ENCODE data around the gene INTS1.

The INTS1 gene

DNA sequence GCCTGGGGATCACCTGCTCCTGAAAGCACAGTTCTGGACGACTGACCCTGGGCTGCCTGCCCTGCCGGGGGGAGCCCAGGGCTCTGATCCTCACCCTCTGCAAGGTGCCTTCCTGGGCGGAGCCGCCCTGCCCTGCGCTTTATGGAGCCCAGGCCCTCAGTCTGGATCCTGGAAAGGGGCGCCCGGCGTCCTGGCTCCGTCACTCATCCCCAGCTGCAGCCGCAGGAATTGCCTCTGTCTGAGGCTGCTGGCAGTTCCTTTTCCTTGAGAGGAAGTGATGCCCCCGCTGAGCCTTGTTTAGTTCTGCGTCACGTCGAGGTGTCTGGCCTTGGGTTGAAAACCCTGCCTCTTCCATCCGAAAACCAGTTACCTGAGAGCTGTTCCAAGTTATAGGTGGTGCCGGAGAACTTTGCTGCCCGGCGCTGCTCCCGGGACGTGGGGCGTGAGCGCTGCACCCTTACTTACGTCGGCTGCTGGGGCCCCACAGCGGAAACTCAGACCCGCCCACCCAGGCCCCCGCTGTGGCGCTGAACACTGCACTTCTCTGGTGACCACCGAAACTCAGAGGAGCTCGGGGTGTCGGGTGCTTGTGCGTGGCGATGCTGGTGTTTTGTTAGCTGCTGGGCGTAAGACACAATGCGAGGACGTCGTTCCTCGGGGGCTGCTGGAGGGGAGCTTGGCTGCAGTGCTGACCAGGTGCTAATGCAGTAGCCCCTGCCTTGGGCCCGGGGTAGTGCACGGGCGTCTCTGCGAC, 31.7 kb upstream of the INTS1 start:
- no peaks in the 10 kb centered on the region for H3K27me3 ChIP-seq (ENCODE audit: insufficient read depth, low read length)
- peaks cover 34% of the 10 kb centered on the region for H3K79me2 ChIP-seq (ENCODE audit: control insufficient read depth, insufficient read depth, low read length, unreplicated experiment)
- no peak overlapping the region for H2AFZ ChIP-seq (ENCODE audit: low read length, unreplicated experiment)
- H3K27ac ChIP-seq (ENCODE audit: low read depth, low read length) = peak overlapping the region; percentile 98; the same call in 1 of the 2 replicates
- H3K36me3 ChIP-seq (ENCODE audit: insufficient read depth, low read length) = no peaks in the 10 kb centered on the region
- H3K4me1 ChIP-seq (ENCODE audit: control insufficient read depth, insufficient read depth, low read length, unreplicated experiment) = peaks cover 52% of the 10 kb centered on the region
- no peak overlapping the region for H3K4me3 ChIP-seq (ENCODE audit: low read depth, low read length)

DNA sequence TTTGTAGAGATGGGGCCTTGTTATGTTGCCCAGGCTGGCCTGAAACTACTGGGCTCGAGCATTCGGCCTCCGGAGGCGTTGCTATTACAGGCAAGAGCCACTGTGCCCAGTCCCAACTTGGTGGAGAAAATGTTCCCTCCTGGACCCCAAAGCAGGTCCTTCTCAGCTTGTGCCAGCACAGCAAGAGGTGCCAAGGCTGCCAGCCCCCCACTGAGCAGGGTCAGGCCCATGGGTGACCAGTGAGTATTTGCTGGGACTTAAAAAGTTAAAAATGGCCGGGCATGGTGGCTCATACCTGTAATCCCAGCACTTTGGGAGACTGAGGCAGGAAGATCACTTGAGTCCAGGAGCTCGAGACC, 30.9 kb upstream of the INTS1 start:
- Histone ChIP-seq H3K27ac (ENCODE audit: low read depth, low read length) (no peak overlapping the region), H3K36me3 (ENCODE audit: insufficient read depth, low read length) (no peaks in the 10 kb centered on the region)

DNA sequence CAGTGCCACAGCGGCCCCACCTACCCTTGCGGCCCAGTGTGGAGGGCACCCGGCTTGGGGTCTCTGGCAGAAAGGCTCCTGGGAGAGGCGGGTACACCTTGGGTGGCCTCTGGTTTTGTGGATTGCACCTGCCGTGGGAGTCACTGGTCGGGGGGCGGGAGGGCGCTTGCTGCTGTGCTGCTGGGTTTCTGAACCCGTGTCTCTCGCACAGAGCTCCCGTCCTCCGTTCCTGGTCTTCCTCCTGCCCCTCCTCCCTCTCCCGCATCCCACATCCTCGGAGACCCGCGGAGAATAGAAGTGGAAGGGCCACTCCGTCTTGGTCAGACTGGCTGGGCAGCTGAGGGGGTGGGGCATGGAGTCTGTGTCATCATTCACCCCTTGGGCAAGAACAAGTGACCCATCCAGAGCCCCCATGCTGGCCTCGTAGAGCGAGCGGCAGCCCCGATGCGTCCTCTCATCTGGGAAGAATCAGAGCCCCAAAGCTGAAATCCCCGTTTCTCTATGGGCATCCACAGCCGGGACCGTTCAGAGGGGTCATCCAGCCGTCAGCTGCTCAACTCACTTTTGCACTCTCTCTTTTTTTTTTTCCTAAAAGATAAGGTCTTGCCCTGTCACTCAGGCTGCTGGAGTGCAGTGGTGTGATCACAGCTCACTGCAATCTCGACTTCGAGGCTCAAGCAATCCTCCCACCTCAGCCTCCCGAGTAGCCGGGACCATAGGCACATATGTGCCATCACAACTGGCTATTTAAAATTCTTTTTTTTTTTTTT, 30.3 kb upstream of the INTS1 start:
- peaks cover 52% of the 10 kb centered on the region for H3K4me1 ChIP-seq (ENCODE audit: control insufficient read depth, insufficient read depth, low read length, unreplicated experiment)

More for the DNA sequence above, 30.9 kb upstream of the INTS1 start:
- Histone ChIP-seq H3K27me3 (ENCODE audit: insufficient read depth, low read length) (no peaks in the 10 kb centered on the region), H3K4me1 (ENCODE audit: control insufficient read depth, insufficient read depth, low read length, unreplicated experiment) (peaks cover 52% of the 10 kb centered on the region), H3K4me3 (ENCODE audit: low read depth, low read length) (no peak overlapping the region), H3K79me2 (ENCODE audit: control insufficient read depth, insufficient read depth, low read length, unreplicated experiment) (peaks cover 34% of the 10 kb centered on the region), H2AFZ (ENCODE audit: low read length, unreplicated experiment) (no peak overlapping the region)

DNA sequence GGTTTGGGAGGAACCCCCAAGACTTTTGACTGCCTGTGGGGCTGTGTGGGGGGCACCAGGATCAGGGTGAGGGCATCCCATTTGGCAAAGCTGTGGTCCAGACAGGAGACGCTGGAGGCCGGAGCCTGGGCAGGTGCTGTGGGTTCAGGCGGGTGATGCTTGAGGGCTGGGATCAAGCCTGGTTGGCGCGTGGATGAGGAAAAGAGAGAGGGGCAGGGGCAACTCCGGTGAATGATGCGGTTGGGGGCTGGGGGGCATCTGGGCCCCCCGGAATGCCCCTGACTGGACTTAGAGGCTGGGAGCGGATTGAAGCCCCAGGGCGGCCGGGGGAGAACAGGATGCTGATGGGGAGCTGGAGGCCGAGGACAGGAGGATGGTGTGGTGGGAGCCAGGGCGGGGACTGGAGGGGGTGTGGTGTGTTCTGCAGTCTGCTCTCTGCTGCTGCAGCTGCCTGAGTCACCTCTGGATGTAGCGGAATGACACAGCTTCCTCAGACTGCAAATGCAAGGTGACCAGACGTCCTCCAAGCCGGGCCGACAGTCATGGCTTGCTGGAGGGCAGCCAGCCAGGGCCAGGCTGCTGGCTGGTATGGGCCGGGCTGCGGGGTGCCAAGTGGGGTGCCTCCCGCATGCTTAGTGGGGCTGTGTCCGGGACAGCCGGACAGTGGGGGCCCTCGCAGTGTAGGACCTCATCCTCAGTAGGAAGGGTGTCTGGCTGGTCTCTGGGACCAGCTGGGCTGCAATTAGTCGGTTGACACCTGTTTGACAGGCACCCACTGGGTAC, 29.5 kb upstream of the INTS1 start:
- no peaks in the 10 kb centered on the region for H3K27me3 ChIP-seq (ENCODE audit: insufficient read depth, low read length)
- H3K4me1 ChIP-seq (ENCODE audit: control insufficient read depth, insufficient read depth, low read length, unreplicated experiment) = peaks cover 48% of the 10 kb centered on the region
- H3K4me3 ChIP-seq (ENCODE audit: low read depth, low read length) = peak overlapping the region; percentile 75
- no peaks in the 10 kb centered on the region for H3K36me3 ChIP-seq (ENCODE audit: insufficient read depth, low read length)
- H2AFZ ChIP-seq (ENCODE audit: low read length, unreplicated experiment) = no peak overlapping the region
- H3K27ac ChIP-seq (ENCODE audit: low read depth, low read length) = peak overlapping the region; percentile 97
- peaks cover 26% of the 10 kb centered on the region for H3K79me2 ChIP-seq (ENCODE audit: control insufficient read depth, insufficient read depth, low read length, unreplicated experiment)

More for the DNA sequence above, 30.3 kb upstream of the INTS1 start:
- Histone ChIP-seq H3K4me3 (ENCODE audit: low read depth, low read length) (no peak overlapping the region), H3K79me2 (ENCODE audit: control insufficient read depth, insufficient read depth, low read length, unreplicated experiment) (peaks cover 33% of the 10 kb centered on the region), H3K27ac (ENCODE audit: low read depth, low read length) (peak overlapping the region; percentile 97), H2AFZ (ENCODE audit: low read length, unreplicated experiment) (no peak overlapping the region), H3K27me3 (ENCODE audit: insufficient read depth, low read length) (no peaks in the 10 kb centered on the region), H3K36me3 (ENCODE audit: insufficient read depth, low read length) (no peaks in the 10 kb centered on the region)

DNA sequence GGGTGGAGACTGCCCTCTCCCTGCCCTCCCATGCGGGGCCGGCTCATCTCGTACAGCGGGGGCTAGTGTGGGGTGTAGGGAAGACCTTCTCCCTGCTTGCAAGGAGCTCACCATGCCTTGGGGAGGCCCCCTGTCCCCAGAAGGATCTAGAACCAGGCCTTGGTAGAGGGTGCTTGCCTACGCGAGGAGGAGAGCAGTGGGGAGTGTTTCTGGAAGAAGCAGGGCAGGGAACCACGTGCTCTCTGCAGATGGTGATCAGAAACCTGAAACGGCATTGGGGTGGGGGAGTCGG, 29.0 kb upstream of the INTS1 start:
- peaks cover 21% of the 10 kb centered on the region for H3K79me2 ChIP-seq (ENCODE audit: control insufficient read depth, insufficient read depth, low read length, unreplicated experiment)
- H3K4me1 ChIP-seq (ENCODE audit: control insufficient read depth, insufficient read depth, low read length, unreplicated experiment) = peaks cover 43% of the 10 kb centered on the region
- H2AFZ ChIP-seq (ENCODE audit: low read length, unreplicated experiment) = no peak overlapping the region
- peak overlapping the region; percentile 75 for H3K4me3 ChIP-seq (ENCODE audit: low read depth, low read length)
- peak overlapping the region; percentile 97 for H3K27ac ChIP-seq (ENCODE audit: low read depth, low read length)
- no peaks in the 10 kb centered on the region for H3K36me3 ChIP-seq (ENCODE audit: insufficient read depth, low read length)
- no peaks in the 10 kb centered on the region for H3K27me3 ChIP-seq (ENCODE audit: insufficient read depth, low read length)

DNA sequence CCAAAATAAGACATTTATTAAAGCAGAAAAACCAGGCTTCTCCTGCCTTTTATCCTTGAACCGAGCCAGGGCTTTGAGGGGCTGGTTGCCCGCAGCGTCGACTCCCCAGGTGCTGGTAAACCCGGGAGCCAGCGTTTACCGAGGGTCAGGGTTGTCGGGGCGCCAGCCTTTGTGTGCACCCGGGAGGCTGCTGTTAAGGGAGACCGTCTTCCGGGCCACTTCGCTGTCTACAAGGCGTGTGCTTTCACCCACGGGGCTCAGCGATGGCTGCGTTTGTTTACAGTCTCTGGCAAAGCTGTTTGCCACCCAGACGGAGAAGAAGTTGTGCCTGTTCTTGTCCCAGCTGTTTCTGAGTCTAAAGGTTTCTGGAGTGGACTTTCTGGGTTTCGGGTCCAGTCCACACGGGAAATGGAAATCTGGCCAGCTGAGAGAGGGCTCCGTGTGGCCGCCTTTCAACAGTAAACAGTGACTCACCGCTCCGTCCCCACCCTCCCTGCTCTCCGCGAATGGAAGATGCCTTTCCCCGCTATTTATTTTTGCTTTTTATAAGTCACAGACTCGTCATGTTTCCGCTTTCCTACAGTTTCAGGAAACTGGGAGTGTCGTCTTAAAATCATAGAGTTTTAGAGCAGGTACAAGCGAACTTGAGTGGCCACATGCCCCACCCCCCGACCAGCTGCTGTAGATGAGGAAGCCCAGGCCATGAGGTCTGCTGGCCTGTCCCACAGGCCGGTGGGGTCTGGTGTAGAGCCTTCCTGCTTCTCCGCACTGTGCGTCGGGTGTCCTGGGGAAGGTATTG, 28.5 kb upstream of the INTS1 start:
- H2AFZ ChIP-seq (ENCODE audit: low read length, unreplicated experiment) = peak overlapping the region; percentile 3
- no peaks in the 10 kb centered on the region for H3K27me3 ChIP-seq (ENCODE audit: insufficient read depth, low read length)
- H3K4me3 ChIP-seq (ENCODE audit: low read depth, low read length) = peak overlapping the region; percentile 75
- peak overlapping the region; percentile 97 for H3K27ac ChIP-seq (ENCODE audit: low read depth, low read length)
- peaks cover 42% of the 10 kb centered on the region for H3K4me1 ChIP-seq (ENCODE audit: control insufficient read depth, insufficient read depth, low read length, unreplicated experiment)
- no peaks in the 10 kb centered on the region for H3K36me3 ChIP-seq (ENCODE audit: insufficient read depth, low read length)
- H3K79me2 ChIP-seq (ENCODE audit: control insufficient read depth, insufficient read depth, low read length, unreplicated experiment) = peaks cover 20% of the 10 kb centered on the region

DNA sequence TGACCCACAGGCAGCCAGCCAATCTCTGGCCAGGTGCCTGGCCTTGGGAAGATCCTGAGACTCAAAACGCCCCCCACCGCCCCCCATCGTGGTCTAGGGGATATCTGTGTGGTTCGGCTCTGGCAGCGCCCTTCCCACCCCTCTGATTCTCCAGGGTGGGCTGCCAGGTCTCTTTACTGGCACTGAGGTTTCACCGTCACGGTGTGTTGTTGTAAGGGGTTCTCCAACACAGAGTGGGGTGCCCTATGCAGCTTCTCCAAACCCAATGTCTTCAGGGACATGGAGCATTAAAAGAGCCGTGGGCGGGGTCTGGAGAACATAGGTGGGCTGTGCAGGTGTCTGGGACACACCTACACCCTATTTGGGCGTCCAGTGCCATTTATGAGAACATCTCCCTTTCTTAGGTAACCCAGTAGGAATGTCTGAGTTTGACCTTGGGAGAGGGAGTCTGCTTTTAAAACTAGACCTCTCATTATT, 27.8 kb upstream of the INTS1 start:
- H3K4me3 ChIP-seq (ENCODE audit: low read depth, low read length) = peak overlapping the region; percentile 75

DNA sequence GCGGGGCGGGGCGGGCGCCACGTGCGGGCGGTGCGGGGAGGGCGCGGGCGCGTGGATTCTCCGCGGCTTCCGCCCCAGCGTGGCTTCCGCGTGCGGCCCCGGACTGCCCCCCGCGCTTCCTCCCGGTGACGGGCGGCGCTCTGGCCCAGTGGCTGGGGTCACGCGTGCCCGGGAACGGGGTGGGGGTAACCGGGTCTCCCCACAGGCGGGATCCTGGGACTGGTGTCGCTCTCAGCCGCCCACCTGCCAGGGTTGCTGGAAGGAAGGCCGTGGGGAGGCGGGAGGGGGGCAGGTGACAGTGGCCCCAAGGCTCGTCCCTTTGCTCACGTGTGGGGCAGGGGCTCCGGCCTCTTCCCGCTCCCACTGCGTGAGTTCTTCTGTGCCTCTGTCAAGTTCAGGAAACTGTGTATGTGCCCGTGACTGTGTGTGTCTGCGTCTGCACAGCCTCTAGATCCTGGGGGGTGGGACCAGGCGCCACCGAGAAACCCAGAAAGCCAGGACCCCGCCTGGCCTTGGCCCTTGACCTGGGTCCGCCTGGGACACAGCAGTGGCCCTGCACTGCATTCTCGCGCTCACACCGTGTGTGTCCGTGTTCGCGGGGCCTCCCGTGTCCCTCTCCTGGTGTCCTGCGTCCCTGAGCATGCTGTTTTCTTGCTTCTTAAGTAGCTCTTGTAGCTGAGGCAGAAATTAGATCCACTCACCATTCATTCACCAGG, 27.2 kb upstream of the INTS1 start:
- H3K4me1 ChIP-seq (ENCODE audit: control insufficient read depth, insufficient read depth, low read length, unreplicated experiment) = peaks cover 32% of the 10 kb centered on the region
- H3K79me2 ChIP-seq (ENCODE audit: control insufficient read depth, insufficient read depth, low read length, unreplicated experiment) = peaks cover 13% of the 10 kb centered on the region
- peak overlapping the region; percentile 75 for H3K4me3 ChIP-seq (ENCODE audit: low read depth, low read length)
- no peak overlapping the region for H2AFZ ChIP-seq (ENCODE audit: low read length, unreplicated experiment)
- peak overlapping the region; percentile 97 for H3K27ac ChIP-seq (ENCODE audit: low read depth, low read length)
- H3K27me3 ChIP-seq (ENCODE audit: insufficient read depth, low read length) = no peaks in the 10 kb centered on the region
- H3K36me3 ChIP-seq (ENCODE audit: insufficient read depth, low read length) = no peaks in the 10 kb centered on the region

More for the DNA sequence above, 27.8 kb upstream of the INTS1 start:
- Histone ChIP-seq H3K36me3 (ENCODE audit: insufficient read depth, low read length) (no peaks in the 10 kb centered on the region), H3K79me2 (ENCODE audit: control insufficient read depth, insufficient read depth, low read length, unreplicated experiment) (peaks cover 19% of the 10 kb centered on the region), H3K4me1 (ENCODE audit: control insufficient read depth, insufficient read depth, low read length, unreplicated experiment) (peaks cover 38% of the 10 kb centered on the region), H3K27ac (ENCODE audit: low read depth, low read length) (peak overlapping the region; percentile 97), H2AFZ (ENCODE audit: low read length, unreplicated experiment) (peak overlapping the region; percentile 3), H3K27me3 (ENCODE audit: insufficient read depth, low read length) (no peaks in the 10 kb centered on the region)

DNA sequence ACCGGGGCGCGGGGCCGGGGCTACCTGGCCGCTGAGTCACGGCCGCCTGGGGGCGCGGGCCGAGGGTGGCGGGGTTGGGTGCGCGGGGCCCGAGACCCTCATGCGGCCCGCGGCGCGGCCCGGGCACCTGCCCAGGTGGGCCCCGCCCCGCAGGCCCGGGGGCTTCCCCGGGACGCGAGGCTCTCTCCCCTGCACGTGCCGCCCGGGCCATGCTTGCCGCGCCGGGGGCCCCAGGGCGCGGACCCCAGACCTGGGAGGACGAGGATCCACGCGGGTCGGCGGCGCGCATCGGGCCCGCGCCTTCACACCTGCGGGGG, 26.7 kb upstream of the INTS1 start:
- Histone ChIP-seq H3K27me3 (ENCODE audit: insufficient read depth, low read length) (no peaks in the 10 kb centered on the region), H2AFZ (ENCODE audit: low read length, unreplicated experiment) (no peak overlapping the region), H3K4me3 (ENCODE audit: low read depth, low read length) (peak overlapping the region; percentile 75), H3K79me2 (ENCODE audit: control insufficient read depth, insufficient read depth, low read length, unreplicated experiment) (peaks cover 9% of the 10 kb centered on the region), H3K27ac (ENCODE audit: low read depth, low read length) (peak overlapping the region; percentile 97; the same call in 1 of the 2 replicates), H3K4me1 (ENCODE audit: control insufficient read depth, insufficient read depth, low read length, unreplicated experiment) (peaks cover 28% of the 10 kb centered on the region), H3K36me3 (ENCODE audit: insufficient read depth, low read length) (no peaks in the 10 kb centered on the region)
